Glutamatergic neuron (in vitro differentiated cells): Measurements from ENCODE around the gene PDYN. TPM values are rescaled to one million over a fixed set of nuclear protein-coding genes. Genes with fewer than 3 reads are reported as not detected.

Experiments used
- DNase-seq: peaks from one replicate; pipeline ENCODE4 v3.0.0; 2022
- H3K27ac Mint-ChIP-seq: one replicate; pipeline ENCODE4 v1.8.0; 2020; ENCODE audit warnings: mild to moderate bottlenecking, mixed read lengths, inconsistent platforms; ENCODE audit not compliant: unreplicated experiment
- H3K27me3 Mint-ChIP-seq: one replicate; pipeline ENCODE4 v1.8.0; 2020; ENCODE audit warnings: mild to moderate bottlenecking, moderate library complexity, mixed read lengths, inconsistent platforms; ENCODE audit not compliant: unreplicated experiment
- H3K36me3 Mint-ChIP-seq: one replicate; pipeline ENCODE4 v1.8.0; 2020; ENCODE audit warnings: mild to moderate bottlenecking, mixed read lengths, inconsistent platforms; ENCODE audit not compliant: unreplicated experiment
- H3K4me1 Mint-ChIP-seq: one replicate; pipeline ENCODE4 v1.8.0; 2020; ENCODE audit warnings: mild to moderate bottlenecking, low read depth, mixed read lengths, inconsistent platforms; ENCODE audit not compliant: unreplicated experiment
- H3K4me3 Mint-ChIP-seq: one replicate; pipeline ENCODE4 v1.8.0; 2020; ENCODE audit warnings: mild to moderate bottlenecking, mixed read lengths, inconsistent platforms; ENCODE audit not compliant: unreplicated experiment
- H3K9me3 Mint-ChIP-seq: one replicate; pipeline ENCODE4 v1.8.0; 2020; ENCODE audit warnings: mild to moderate bottlenecking, moderate library complexity, mixed read lengths, inconsistent platforms; ENCODE audit not compliant: unreplicated experiment
- CTCF ChIP-seq: fragments of 200-600 bp; sonication (generic); IDR thresholded peaks from one replicate; pipeline ENCODE4 v1.5.0; 2021; ENCODE audit not compliant: partially characterized antibody, unreplicated experiment
- total RNA-seq: library from RNA; stranded (reverse); fragmentation: NEBNext Ultra II Directional; extraction: Animal tissue kit (Norgen Biotek cat#: 25700); gene quantifications from one replicate; pipeline ENCODE4 v1.2.1, GENCODE V29; 2021; ENCODE audit not compliant: unreplicated experiment

The PDYN gene
- total RNA-seq, 1 donor from 2014 or later: not detected

DNA sequence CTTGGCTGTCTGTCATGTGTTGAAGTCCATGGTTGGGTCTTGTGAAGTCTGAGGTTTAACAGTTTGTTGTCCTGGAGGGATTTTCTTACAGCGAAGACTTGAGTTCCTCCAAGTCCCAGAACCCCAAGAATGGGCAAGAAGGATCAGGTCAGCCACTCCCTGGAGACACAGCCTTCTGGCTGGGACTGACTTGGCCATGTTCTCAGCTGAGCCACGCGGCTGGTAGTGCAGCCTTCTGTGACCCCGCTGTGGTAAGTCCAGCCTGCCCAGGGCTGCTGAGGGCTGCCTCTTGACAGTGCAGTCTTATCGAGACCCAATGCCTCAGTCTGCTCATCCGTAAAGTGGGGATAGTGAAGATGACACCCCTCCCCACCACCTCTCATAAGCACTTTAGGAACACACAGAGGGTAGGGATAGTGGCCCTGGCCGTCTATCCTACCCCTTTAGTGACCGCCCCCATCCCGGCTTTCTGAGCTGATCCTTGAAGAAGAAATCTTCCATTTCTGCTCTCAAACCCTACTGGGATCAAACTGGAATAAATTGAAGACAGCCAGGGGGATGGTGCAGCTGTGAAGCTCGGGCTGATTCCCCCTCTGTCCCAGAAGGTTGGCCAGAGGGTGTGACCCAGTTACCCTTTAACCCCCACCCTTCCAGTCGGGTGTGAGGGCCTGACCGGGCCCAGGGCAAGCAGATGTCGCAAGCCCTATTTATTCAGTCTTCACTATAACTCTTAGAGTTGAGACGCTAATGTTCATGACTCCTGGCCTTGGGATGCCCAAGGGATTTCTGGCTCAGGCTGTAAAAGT, 55.2 kb downstream of the PDYN start:
- TF ChIP-seq CTCF: no peak
- Mint-ChIP-seq H3K36me3 (no peaks in the 10 kb centered on the region), H3K27me3 (peaks cover 8% of the 10 kb centered on the region), H3K27ac (no peak overlapping the region), H3K4me3 (no peak overlapping the region), H3K4me1 (no peaks in the 10 kb centered on the region), H3K9me3 (peaks cover 5% of the 10 kb centered on the region)
- DNase-seq: no peak

GRCh38 chr20:1937316-1937976, 56.4 kb downstream of the PDYN start:
- Mint-ChIP-seq H3K9me3 (peaks cover 5% of the 10 kb centered on the region), H3K36me3 (no peaks in the 10 kb centered on the region), H3K27me3 (peaks cover 8% of the 10 kb centered on the region), H3K4me3 (no peak overlapping the region), H3K27ac (no peak overlapping the region), H3K4me1 (no peaks in the 10 kb centered on the region)
- no peak for TF ChIP-seq CTCF
- no peak for DNase-seq

DNA sequence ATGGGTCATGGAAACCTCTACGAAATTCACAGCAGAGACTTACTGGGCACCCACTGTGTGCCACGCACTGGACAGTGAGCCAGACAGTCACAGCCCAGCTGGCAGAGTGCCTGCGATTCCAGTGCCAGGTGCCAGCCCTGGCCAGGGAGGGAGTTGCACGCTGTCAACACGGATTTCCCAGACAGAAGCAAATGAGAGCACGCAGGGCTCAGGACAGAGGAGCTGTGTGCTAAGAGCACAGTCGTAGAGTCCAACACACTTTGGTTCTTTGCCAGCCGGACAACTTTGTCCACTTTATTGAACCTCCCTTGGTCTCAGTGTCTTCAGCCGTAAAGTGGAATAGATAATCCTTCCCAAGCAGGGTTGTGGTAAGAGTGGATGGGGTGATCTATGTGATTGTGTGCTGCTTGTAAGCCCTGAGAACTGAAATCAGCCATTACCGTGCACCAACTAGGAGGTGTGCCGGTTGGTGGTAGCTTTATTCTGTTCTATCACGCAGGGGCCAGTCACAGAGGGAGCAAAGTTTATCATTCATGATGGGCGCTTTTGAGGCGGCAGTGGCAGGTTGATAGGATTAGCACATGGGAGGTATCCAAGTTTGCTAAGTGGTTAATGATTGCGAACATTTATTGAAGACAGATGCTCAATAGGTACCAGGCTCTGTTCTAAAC, 58.0 kb downstream of the PDYN start:
- DNase-seq: no peak
- no peak for TF ChIP-seq CTCF
- Mint-ChIP-seq H3K36me3 (no peaks in the 10 kb centered on the region), H3K9me3 (peaks cover 5% of the 10 kb centered on the region), H3K27me3 (peaks cover 8% of the 10 kb centered on the region), H3K27ac (no peak overlapping the region), H3K4me1 (no peaks in the 10 kb centered on the region), H3K4me3 (no peak overlapping the region)

DNA sequence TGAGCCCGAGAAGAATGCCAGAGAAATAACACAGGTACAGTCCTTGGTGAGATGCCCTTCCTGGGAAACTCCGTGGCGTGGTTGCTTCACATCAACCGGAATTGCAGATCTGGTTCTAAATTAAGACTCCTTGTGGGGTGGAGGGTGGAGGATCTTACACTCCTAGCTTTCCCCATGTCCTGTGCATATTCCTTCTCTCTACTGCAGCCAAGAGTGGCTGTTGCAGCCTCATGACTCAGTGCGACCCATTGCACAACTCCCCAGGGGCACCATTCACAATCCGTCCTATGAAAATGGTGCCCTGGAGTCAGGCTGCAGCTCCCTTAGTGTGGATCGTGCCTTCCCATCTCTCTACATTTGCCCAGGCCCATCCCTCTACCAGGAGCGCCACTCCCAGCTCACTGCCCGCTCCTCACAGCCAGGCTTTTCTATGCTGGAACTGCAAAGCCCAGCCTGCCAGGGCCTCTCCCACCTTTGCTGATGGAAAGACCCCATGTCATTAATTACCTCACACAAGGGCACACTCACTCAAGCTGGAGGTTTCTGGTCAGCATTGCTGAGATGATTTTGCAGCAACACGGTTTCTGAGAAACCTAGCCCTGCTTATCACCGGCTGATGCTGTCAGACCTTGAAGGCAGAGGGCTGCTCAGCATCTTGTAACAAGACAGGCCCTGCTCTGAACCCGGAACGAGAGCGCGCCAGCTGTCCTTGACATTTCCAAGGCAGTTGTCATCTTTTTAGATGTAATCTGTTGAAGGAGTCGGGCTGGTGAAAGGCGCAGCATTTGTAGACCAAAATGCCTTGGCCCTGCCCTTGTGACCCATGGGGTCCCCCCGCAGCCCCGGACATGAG, 58.9 kb downstream of the PDYN start:
- no peak for TF ChIP-seq CTCF
- no peak for DNase-seq
- no peaks in the 10 kb centered on the region for H3K4me1 Mint-ChIP-seq
- H3K36me3 Mint-ChIP-seq: no peaks in the 10 kb centered on the region
- H3K9me3 Mint-ChIP-seq: peaks cover 5% of the 10 kb centered on the region
- no peak overlapping the region for H3K27ac Mint-ChIP-seq
- H3K27me3 Mint-ChIP-seq: peaks cover 8% of the 10 kb centered on the region
- H3K4me3 Mint-ChIP-seq: no peak overlapping the region
